ENCODE data around the gene PTPRA.

- no peak for TF ChIP-seq CTCF (IDR thresholded peaks at IDR 0.05)
- TF ChIP-seq EZH2 (IDR thresholded peaks at IDR 0.05; ENCODE audit: borderline replicate concordance, insufficient read depth, low read depth, low read length, poor library complexity, severe bottlenecking), result no peak
Measured at GRCh38 chr20:3051385-3052019, 178.2 kb downstream of the PTPRA start.
